ENCODE measurements around the gene C1QTNF1. TPM values are rescaled to one million over a fixed set of nuclear protein-coding genes. Genes with fewer than 3 reads are reported as not detected.

The C1QTNF1 gene
- 10 to 100 TPM in 2 of 8 experiments, 1 to 10 TPM in 5, under 1 TPM in 1; 0.25 to 51.1 (median 2.7) TPM for total RNA-seq

GRCh38 chr17:79023886-79024771 is at the start of gene C1QTNF1:
Gene C1QTNF1, plus strand, starts transcription at chr17:79024169. Its CDS starts 19,800 bp downstream, at chr17:79043969.
- ATAC-seq (replicated peaks in 6 of 8) = peak; percentile 23 to 82 (median 73)
- WGBS, 10 experiments = 0 to 33% (median 9%) methylated on average over 2 to 13 of the region's 77 CpGs; no CpG with 5 or more reads in 6 of the 10 experiments
- no peak within 1 kb of the TSS for H3K27ac ChIP-seq
- H3K4me3 ChIP-seq = peak within 1 kb of the TSS; percentile 26 to 42 (median 35)
- peaks cover 5 to 11% of the 10 kb centered on the region in 2 donors for H3K4me1 ChIP-seq (replicated peaks in 1 of 2)
- in situ Hi-C loops (cut with MboI; ENCODE audit: low pct_unique_long_range_greater_than_20kb in 2 of 9, low sequenced_read_pairs in 9 of 9, unreplicated experiment in 9 of 9) = no loop called here

- WGBS, 10 experiments = 0 to 70% (median 39%) methylated on average over 3 to 13 of the region's 30 CpGs; no CpG with 5 or more reads in 1 of the 10 experiments
- peaks cover 45 to 46% of the 10 kb centered on the region in 2 donors for H3K4me1 ChIP-seq (replicated peaks in 1 of 2)
- in situ Hi-C loops (cut with MboI; ENCODE audit: low pct_unique_long_range_greater_than_20kb in 2 of 9, low sequenced_read_pairs in 9 of 9, unreplicated experiment in 9 of 9) = loop anchor here in 4 of 9 experiments (10.0 to 25.0 kb wide), 2 partner anchors 110 to 113 kb away; no protein-coding TSS in a partner anchor
- ATAC-seq (replicated peaks in 6 of 8) = peak; percentile 30 to 89 (median 76)
- H3K27ac ChIP-seq = peak overlapping the region; percentile 63 to 81
- peak overlapping the region in 1 of 5 donors; percentile 12 for H3K4me3 ChIP-seq
Measured at GRCh38 chr17:78974635-78975591, 49.1 kb upstream of the C1QTNF1 start.

- H3K27ac ChIP-seq = no peak overlapping the region
- in situ Hi-C loops (cut with MboI; ENCODE audit: low pct_unique_long_range_greater_than_20kb in 2 of 9, low sequenced_read_pairs in 9 of 9, unreplicated experiment in 9 of 9) = loop anchor here in 1 of 9 experiments (10.0 kb wide), 1 partner anchor 112 kb away; no protein-coding TSS in a partner anchor
- H3K4me3 ChIP-seq = no peak overlapping the region
- ATAC-seq (replicated peaks in 6 of 8) = no peak
- H3K4me1 ChIP-seq (replicated peaks in 1 of 2) = peaks cover 49 to 56% of the 10 kb centered on the region in 2 donors
- 71 to 100% (median 83%) methylated on average over 1 to 6 of the region's 20 CpGs; no CpG with 5 or more reads in 6 of the 10 experiments for WGBS, 10 experiments
Measured at GRCh38 chr17:78976907-78977680, 46.9 kb upstream of the C1QTNF1 start.

GRCh38 chr17:78977681-78977943 is 46.4 kb upstream of the C1QTNF1 start:
- H3K27ac ChIP-seq = no peak overlapping the region
- 60 to 100% (median 80%) methylated on average over 1 to 4 of the region's 8 CpGs; no CpG with 5 or more reads in 5 of the 10 experiments for WGBS, 10 experiments
- peak overlapping the region in 1 of 5 donors; percentile 34 for H3K4me3 ChIP-seq
- ATAC-seq (replicated peaks in 6 of 8) = no peak
- in situ Hi-C loops (cut with MboI; ENCODE audit: low pct_unique_long_range_greater_than_20kb in 2 of 9, low sequenced_read_pairs in 9 of 9, unreplicated experiment in 9 of 9) = loop anchor here in 1 of 9 experiments (10.0 kb wide), 1 partner anchor 113 kb away; no protein-coding TSS in a partner anchor
- peaks cover 49 to 56% of the 10 kb centered on the region in 2 donors for H3K4me1 ChIP-seq (replicated peaks in 1 of 2)

- in situ Hi-C loops (cut with MboI; ENCODE audit: low pct_unique_long_range_greater_than_20kb in 2 of 9, low sequenced_read_pairs in 9 of 9, unreplicated experiment in 9 of 9) = loop anchor here in 1 of 9 experiments (10.0 kb wide), 1 partner anchor 113 kb away; no protein-coding TSS in a partner anchor
- H3K4me3 ChIP-seq = peak overlapping the region in 1 of 5 donors; percentile 34
- H3K27ac ChIP-seq = no peak overlapping the region
- H3K4me1 ChIP-seq (replicated peaks in 1 of 2) = peaks cover 49 to 52% of the 10 kb centered on the region in 2 donors
- 40 to 100% (median 85%) methylated on average over 1 to 7 of the region's 21 CpGs; no CpG with 5 or more reads in 4 of the 10 experiments for WGBS, 10 experiments
- ATAC-seq (replicated peaks in 6 of 8) = no peak
Measured at GRCh38 chr17:78977997-78978973, 45.7 kb upstream of the C1QTNF1 start.

- Histone ChIP-seq H3K27ac (peak within 1 kb of the TSS; percentile 71 to 82), H3K4me1 (replicated peaks in 1 of 2) (peaks cover 41 to 46% of the 10 kb centered on the region in 2 donors), H3K4me3 (peak within 1 kb of the TSS; percentile 9 to 34 (median 20))
- peak; percentile 39 to 88 (median 78) for ATAC-seq (replicated peaks in 6 of 8)
- in situ Hi-C loops (cut with MboI; ENCODE audit: low pct_unique_long_range_greater_than_20kb in 2 of 9, low sequenced_read_pairs in 9 of 9, unreplicated experiment in 9 of 9) = loop anchor here in 1 of 9 experiments (10.0 kb wide), 1 partner anchor 115 kb away; no protein-coding TSS in a partner anchor
- WGBS, 10 experiments = 20 to 100% (median 81%) methylated on average over 1 to 4 of the region's 16 CpGs; no CpG with 5 or more reads in 3 of the 10 experiments
Measured at GRCh38 chr17:78979780-78980623, 44.0 kb upstream of the C1QTNF1 start, which contains the start of gene LGALS3BP. Gene LGALS3BP, minus strand, starts transcription at chr17:78979923. Its CDS starts 2,732 bp downstream, at chr17:78977191.

- in situ Hi-C loops (cut with MboI; ENCODE audit: low pct_unique_long_range_greater_than_20kb in 2 of 9, low sequenced_read_pairs in 9 of 9, unreplicated experiment in 9 of 9) = no loop called here
- no peak overlapping the region for H3K4me3 ChIP-seq
- WGBS, 10 experiments = 60 to 100% (median 100%) methylated on average over 1 to 2 of the region's 8 CpGs; no CpG with 5 or more reads in 7 of the 10 experiments
- ATAC-seq (replicated peaks in 6 of 8) = peak in 3 of 8 experiments; percentile 1 to 9 (median 4)
- peak overlapping the region in 1 of 2 donors; percentile 82 for H3K27ac ChIP-seq
- peaks cover 36 to 41% of the 10 kb centered on the region in 2 donors for H3K4me1 ChIP-seq (replicated peaks in 1 of 2)
Measured at GRCh38 chr17:78980624-78980972, 43.4 kb upstream of the C1QTNF1 start.

GRCh38 chr17:78981010-78981888 is 42.7 kb upstream of the C1QTNF1 start:
- WGBS, 10 experiments = 45 to 100% (median 82%) methylated on average over 1 to 6 of the region's 16 CpGs; no CpG with 5 or more reads in 2 of the 10 experiments
- Histone ChIP-seq H3K4me1 (replicated peaks in 1 of 2) (peaks cover 38 to 41% of the 10 kb centered on the region in 2 donors), H3K27ac (no peak overlapping the region), H3K4me3 (no peak overlapping the region)
- ATAC-seq (replicated peaks in 6 of 8) = no peak
- in situ Hi-C loops (cut with MboI; ENCODE audit: low pct_unique_long_range_greater_than_20kb in 2 of 9, low sequenced_read_pairs in 9 of 9, unreplicated experiment in 9 of 9) = no loop called here

- no peak overlapping the region for H3K4me3 ChIP-seq
- 55 to 100% (median 96%) methylated on average over 1 to 5 of the region's 5 CpGs; no CpG with 5 or more reads in 1 of the 10 experiments for WGBS, 10 experiments
- no peak overlapping the region for H3K27ac ChIP-seq
- in situ Hi-C loops (cut with MboI; ENCODE audit: low pct_unique_long_range_greater_than_20kb in 2 of 9, low sequenced_read_pairs in 9 of 9, unreplicated experiment in 9 of 9) = no loop called here
- H3K4me1 ChIP-seq (replicated peaks in 1 of 2) = peaks cover 11 to 17% of the 10 kb centered on the region in 2 donors
- no peak for ATAC-seq (replicated peaks in 6 of 8)
Measured at GRCh38 chr17:78985395-78985794, 38.6 kb upstream of the C1QTNF1 start.
